Progenitor cell of endocrine pancreas (in vitro differentiated cells): Measurements from ENCODE around the gene SPAG7. TPM values are rescaled to one million over a fixed set of nuclear protein-coding genes. Genes with fewer than 3 reads are reported as not detected.
A peak's percentile ranks its signal among the peaks of the same experiment; 100 is the strongest.

ENCODE experiments used
- DNase-seq: peaks from one replicate; pipeline ENCODE4 v3.0.0; 2021; ENCODE audit warnings: low spot score; ENCODE audit not compliant: unreplicated experiment
- H3K27ac Mint-ChIP-seq: 2 replicates; pipeline ENCODE4 v1.8.0; 2021; ENCODE audit warnings: mild to moderate bottlenecking, moderate library complexity, mixed read lengths
- H3K27me3 Mint-ChIP-seq: 2 replicates; pipeline ENCODE4 v1.8.0; 2021; ENCODE audit warnings: mixed read lengths
- H3K36me3 Mint-ChIP-seq: 2 replicates; pipeline ENCODE4 v1.8.0; 2022; ENCODE audit warnings: mixed read lengths; ENCODE audit not compliant: insufficient read depth
- H3K4me1 Mint-ChIP-seq: 2 replicates; pipeline ENCODE4 v1.8.0; 2021; ENCODE audit warnings: low read depth, mixed read lengths
- H3K4me3 Mint-ChIP-seq: 2 replicates; pipeline ENCODE4 v1.8.0; 2021; ENCODE audit warnings: low read depth, mild to moderate bottlenecking, moderate library complexity, mixed read lengths
- H3K9me3 Mint-ChIP-seq: 2 replicates; pipeline ENCODE4 v1.8.0; 2021; ENCODE audit warnings: low read depth, mixed read lengths
- total RNA-seq: library from RNA; stranded (reverse); gene quantifications from 2 replicates; pipeline ENCODE4 v1.2.1, GENCODE V29; 2021
- TF ChIP-seq, protein P1 (sequence below): fragments of 200-600 bp; sonication (generic); IDR thresholded peaks from one replicate; pipeline ENCODE4 v1.5.0; 2021; ENCODE audit warnings: antibody characterized with exemption, mild to moderate bottlenecking; ENCODE audit not compliant: unreplicated experiment

The SPAG7 gene
- total RNA-seq, 1 donor from 2014 or later = 71.4 TPM

DNA sequence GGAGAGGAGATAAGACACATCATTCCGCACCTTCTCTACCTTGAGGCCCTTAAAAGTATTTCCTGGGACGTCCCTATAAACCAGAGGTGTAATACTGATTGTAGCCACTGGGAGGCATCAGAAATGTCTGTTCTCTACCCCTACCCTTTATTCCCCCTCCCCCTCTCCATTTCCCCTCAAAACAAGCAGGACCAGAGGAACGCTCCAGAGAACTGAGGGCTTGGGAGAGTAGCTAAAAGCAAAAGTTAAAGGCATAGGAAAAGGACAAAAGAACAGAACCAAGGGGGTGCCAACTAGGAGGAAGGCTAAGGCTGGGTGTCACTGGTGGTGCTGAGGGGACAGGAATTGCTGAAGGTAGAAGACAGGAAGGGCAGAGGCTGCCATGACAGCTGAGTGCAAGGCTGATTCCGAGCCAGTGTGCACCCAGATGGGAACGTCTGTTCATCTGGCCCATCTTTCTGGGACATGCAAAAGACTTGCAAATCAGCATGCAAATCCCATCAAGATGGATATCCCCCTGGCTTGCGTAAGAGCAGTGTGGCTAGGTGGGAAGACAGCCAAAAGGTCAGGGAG lies 13.1 kb upstream of the SPAG7 start:
- TF ChIP-seq, protein P1, sequence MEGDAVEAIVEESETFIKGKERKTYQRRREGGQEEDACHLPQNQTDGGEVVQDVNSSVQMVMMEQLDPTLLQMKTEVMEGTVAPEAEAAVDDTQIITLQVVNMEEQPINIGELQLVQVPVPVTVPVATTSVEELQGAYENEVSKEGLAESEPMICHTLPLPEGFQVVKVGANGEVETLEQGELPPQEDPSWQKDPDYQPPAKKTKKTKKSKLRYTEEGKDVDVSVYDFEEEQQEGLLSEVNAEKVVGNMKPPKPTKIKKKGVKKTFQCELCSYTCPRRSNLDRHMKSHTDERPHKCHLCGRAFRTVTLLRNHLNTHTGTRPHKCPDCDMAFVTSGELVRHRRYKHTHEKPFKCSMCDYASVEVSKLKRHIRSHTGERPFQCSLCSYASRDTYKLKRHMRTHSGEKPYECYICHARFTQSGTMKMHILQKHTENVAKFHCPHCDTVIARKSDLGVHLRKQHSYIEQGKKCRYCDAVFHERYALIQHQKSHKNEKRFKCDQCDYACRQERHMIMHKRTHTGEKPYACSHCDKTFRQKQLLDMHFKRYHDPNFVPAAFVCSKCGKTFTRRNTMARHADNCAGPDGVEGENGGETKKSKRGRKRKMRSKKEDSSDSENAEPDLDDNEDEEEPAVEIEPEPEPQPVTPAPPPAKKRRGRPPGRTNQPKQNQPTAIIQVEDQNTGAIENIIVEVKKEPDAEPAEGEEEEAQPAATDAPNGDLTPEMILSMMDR = peak; percentile 71
- Mint-ChIP-seq H3K4me3 (no peak overlapping the region), H3K4me1 (peaks cover 2% of the 10 kb centered on the region), H3K9me3 (no peaks in the 10 kb centered on the region), H3K27me3 (no peaks in the 10 kb centered on the region), H3K36me3 (peaks cover 10% of the 10 kb centered on the region), H3K27ac (peak overlapping the region; percentile 29)
- DNase-seq = peak; percentile 46

DNA sequence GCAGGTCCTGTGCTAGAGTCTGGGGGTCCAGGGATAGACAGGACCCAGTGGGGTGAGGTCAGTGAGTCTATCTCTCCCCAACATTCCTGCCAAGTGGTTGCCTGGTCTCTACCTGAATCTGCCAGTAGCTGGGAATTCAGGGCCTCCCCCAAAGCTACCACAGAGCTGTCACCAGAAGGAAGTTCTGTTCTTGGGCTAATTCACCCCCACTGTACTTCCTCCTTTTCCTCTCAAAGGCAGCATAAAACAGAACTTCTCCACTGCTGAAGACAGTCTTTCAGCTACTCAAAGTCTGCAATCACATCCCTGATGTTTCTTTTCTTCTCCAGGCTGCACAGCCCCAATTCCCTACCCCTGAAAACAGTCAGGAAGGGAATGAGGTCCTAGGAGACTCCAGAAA lies 11.1 kb upstream of the SPAG7 start:
- no peak overlapping the region for H3K4me3 Mint-ChIP-seq
- peaks cover 22% of the 10 kb centered on the region for H3K36me3 Mint-ChIP-seq
- DNase-seq = no peak
- H3K27ac Mint-ChIP-seq = peak overlapping the region; percentile 33
- H3K27me3 Mint-ChIP-seq = peaks cover 7% of the 10 kb centered on the region
- H3K9me3 Mint-ChIP-seq = no peaks in the 10 kb centered on the region
- TF ChIP-seq, protein P1 = no peak
- H3K4me1 Mint-ChIP-seq = peaks cover 2% of the 10 kb centered on the region

DNA sequence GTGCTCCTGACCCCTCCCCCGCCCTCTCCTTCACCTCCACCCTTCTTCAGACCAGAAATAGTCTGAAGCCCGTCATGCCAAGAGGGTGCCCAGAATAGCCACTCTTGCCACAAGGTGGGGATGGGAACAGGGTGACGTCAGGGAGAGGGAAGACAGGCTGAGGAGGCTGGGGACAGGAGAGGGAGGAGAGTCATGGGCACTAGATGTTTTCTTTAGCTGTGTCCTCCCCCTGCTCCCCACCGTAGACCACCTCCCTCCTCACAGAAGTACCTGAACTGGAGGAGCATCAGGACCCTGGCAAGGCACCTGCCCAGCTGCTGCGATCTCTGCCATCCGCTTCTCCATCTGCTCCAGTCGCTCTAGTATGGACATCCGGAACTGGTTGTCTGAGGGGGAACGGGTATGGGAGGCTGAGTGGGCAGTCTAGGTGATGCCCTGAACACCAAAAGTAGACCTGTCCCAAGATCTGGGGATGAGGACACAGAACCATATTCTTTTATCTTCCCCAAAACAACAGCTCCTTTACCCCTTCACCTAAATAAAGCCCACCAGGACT lies 6.6 kb upstream of the SPAG7 start:
- DNase-seq = no peak
- H3K4me1 Mint-ChIP-seq = peaks cover 10% of the 10 kb centered on the region
- TF ChIP-seq, protein P1 = no peak
- H3K4me3 Mint-ChIP-seq = no peak overlapping the region
- no peak overlapping the region for H3K27ac Mint-ChIP-seq
- H3K9me3 Mint-ChIP-seq = no peaks in the 10 kb centered on the region
- peaks cover 23% of the 10 kb centered on the region for H3K36me3 Mint-ChIP-seq
- peaks cover 7% of the 10 kb centered on the region for H3K27me3 Mint-ChIP-seq

DNA sequence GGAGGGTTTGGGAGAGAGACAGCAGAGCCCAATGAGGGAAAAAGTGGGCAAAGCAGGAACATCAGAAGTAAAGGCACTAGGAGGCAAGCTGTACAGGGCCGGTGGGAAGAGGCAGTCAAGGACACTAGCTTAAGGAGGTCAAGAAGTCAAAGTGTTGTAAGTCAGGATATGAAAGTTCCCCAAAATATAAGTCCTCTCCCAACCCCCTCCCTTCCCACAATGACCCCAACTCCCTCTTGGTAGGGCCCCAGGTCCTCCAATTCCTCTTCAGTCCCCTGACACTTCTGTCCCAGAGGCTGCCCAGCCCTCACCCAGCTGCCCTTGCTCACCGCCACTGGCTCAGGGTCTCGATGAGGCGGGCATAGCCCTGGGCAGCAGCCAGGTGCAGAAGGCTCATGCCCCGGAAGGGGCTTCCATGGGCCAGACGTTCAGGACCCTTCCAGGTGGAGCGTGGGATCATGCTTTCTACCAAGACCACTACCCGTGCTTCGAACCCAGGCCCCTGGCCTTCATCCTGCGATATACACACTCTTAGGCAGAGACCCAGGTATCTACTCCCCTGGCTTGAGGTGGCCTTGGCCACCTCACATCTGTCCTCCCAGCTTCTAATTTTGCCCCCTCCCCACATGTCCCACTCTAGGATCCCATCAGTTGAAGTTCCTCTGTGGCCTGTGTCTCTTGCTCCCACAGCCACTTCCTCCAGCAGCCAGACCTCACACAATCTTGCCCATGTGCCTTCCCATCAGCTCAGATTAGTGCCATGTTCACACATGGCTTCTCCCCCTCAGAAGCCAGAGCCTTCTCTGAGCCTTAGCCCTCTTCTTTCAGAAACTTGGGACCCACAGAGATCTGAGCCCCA lies 5.9 kb upstream of the SPAG7 start:
- Mint-ChIP-seq H3K27me3 (peaks cover 7% of the 10 kb centered on the region), H3K9me3 (no peaks in the 10 kb centered on the region), H3K4me3 (no peak overlapping the region), H3K4me1 (peaks cover 17% of the 10 kb centered on the region), H3K36me3 (peaks cover 23% of the 10 kb centered on the region), H3K27ac (peak overlapping the region; percentile 91)
- TF ChIP-seq, protein P1 = no peak
- DNase-seq = no peak

DNA sequence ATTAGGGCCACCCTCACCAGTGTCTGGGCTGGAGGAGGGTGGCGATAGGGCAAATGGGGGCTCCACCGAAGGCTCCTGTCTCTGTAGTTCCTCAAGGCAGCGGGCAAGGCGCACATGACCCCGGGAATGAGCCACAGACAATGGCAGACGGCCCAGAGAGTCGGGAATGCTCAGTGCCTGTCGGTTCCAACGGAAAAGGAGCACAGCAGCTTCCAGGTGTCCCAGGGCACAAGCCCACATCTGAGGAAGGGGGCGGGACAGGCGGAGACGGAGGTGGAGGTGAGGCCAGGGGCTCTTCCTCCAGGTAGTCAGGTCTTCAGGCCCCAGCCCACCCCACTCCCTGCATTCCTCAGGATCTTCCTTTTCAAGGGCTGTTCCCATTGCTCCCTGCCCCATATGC lies 5.1 kb upstream of the SPAG7 start:
- peaks cover 7% of the 10 kb centered on the region for H3K27me3 Mint-ChIP-seq
- no peak for DNase-seq
- H3K27ac Mint-ChIP-seq = no peak overlapping the region
- no peaks in the 10 kb centered on the region for H3K9me3 Mint-ChIP-seq
- no peak overlapping the region for H3K4me3 Mint-ChIP-seq
- TF ChIP-seq, protein P1 = no peak
- H3K4me1 Mint-ChIP-seq = peaks cover 17% of the 10 kb centered on the region
- H3K36me3 Mint-ChIP-seq = peaks cover 21% of the 10 kb centered on the region
